ENCODE data around the gene KBTBD7. TPM values are rescaled to one million over a fixed set of nuclear protein-coding genes. Genes with fewer than 3 reads are reported as not detected.

KBTBD7 gene
- polyA plus RNA-seq, 1 of the 3 experiments (the other 2 are of a cell fraction), result 1.3 TPM

DNA sequence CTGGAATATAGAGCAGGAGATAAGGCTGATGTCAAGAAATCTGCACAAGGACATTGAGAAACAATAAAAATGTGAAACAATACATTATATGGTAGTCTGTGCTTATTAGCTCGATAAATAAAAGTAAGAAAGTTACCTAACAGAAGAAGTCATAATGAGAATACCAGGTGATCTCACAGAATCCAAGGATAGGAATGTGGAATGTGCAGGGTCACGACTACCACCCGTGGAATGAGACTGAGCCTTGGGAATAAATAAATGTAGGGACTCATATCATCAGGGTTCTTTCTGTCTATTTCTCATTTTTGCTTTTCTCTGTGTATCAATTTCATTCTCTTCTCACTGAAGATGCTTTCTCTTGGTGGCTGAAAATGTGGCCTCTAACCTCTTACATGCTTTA is 26.0 kb upstream of the KBTBD7 start:
- Histone ChIP-seq H3K36me3 (replicated peaks in 1 of 2; ENCODE audit: control insufficient read depth in 1 of 2, insufficient read depth in 2 of 2, low read length in 1 of 2) (peaks cover 0 to 5% of the 10 kb centered on the region in 2 experiments), H3K4me1 (ENCODE audit: control insufficient read depth in 1 of 2, insufficient read depth in 2 of 2, low read depth in 1 of 2, low read length in 1 of 2) (peaks cover 0 to 8% of the 10 kb centered on the region in 2 experiments; a peak in 1 of 4 replicates), H3K79me2 (ENCODE audit: insufficient read depth) (no peaks in the 10 kb centered on the region), H4K20me1 (ENCODE audit: insufficient read depth) (no peaks in the 10 kb centered on the region), H3F3A (replicated peaks; ENCODE audit: insufficient read depth) (peaks cover 29% of the 10 kb centered on the region), H3K27me3 (ENCODE audit: insufficient read depth) (no peaks in the 10 kb centered on the region), H3K9me3 (no peaks in the 10 kb centered on the region), H2AFZ (ENCODE audit: low read depth) (no peak overlapping the region), H3K9me2 (no peaks in the 10 kb centered on the region), H3K4me2 (no peak overlapping the region), H3K27ac (ENCODE audit: low read depth in 2 of 2, low read length in 1 of 2) (no peak overlapping the region), H3K4me3 (ENCODE audit: low read depth in 2 of 2, low read length in 1 of 2) (no peak overlapping the region), H3K9ac (no peak overlapping the region)
- CTCF ChIA-PET, result no interaction called here
- TF ChIP-seq, protein P1, sequence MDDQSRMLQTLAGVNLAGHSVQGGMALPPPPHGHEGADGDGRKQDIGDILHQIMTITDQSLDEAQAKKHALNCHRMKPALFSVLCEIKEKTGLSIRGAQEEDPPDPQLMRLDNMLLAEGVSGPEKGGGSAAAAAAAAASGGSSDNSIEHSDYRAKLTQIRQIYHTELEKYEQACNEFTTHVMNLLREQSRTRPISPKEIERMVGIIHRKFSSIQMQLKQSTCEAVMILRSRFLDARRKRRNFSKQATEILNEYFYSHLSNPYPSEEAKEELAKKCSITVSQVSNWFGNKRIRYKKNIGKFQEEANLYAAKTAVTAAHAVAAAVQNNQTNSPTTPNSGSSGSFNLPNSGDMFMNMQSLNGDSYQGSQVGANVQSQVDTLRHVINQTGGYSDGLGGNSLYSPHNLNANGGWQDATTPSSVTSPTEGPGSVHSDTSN (IDR thresholded peaks at IDR 0.05), result no peak
- no peak for TF ChIP-seq MEF2A (IDR thresholded peaks at IDR 0.05; ENCODE audit: borderline replicate concordance, low read depth)
- TF ChIP-seq NRF1 (IDR thresholded peaks at IDR 0.05; ENCODE audit: low read depth, low read length), result no peak
- TF ChIP-seq, protein P2, sequence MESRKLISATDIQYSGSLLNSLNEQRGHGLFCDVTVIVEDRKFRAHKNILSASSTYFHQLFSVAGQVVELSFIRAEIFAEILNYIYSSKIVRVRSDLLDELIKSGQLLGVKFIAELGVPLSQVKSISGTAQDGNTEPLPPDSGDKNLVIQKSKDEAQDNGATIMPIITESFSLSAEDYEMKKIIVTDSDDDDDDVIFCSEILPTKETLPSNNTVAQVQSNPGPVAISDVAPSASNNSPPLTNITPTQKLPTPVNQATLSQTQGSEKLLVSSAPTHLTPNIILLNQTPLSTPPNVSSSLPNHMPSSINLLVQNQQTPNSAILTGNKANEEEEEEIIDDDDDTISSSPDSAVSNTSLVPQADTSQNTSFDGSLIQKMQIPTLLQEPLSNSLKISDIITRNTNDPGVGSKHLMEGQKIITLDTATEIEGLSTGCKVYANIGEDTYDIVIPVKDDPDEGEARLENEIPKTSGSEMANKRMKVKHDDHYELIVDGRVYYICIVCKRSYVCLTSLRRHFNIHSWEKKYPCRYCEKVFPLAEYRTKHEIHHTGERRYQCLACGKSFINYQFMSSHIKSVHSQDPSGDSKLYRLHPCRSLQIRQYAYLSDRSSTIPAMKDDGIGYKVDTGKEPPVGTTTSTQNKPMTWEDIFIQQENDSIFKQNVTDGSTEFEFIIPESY (IDR thresholded peaks at IDR 0.05; ENCODE audit: borderline replicate concordance, low read depth), result no peak
- no peak for TF ChIP-seq JUND (IDR thresholded peaks at IDR 0.05)
- TF ChIP-seq, protein P3, sequence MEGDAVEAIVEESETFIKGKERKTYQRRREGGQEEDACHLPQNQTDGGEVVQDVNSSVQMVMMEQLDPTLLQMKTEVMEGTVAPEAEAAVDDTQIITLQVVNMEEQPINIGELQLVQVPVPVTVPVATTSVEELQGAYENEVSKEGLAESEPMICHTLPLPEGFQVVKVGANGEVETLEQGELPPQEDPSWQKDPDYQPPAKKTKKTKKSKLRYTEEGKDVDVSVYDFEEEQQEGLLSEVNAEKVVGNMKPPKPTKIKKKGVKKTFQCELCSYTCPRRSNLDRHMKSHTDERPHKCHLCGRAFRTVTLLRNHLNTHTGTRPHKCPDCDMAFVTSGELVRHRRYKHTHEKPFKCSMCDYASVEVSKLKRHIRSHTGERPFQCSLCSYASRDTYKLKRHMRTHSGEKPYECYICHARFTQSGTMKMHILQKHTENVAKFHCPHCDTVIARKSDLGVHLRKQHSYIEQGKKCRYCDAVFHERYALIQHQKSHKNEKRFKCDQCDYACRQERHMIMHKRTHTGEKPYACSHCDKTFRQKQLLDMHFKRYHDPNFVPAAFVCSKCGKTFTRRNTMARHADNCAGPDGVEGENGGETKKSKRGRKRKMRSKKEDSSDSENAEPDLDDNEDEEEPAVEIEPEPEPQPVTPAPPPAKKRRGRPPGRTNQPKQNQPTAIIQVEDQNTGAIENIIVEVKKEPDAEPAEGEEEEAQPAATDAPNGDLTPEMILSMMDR (IDR thresholded peaks at IDR 0.05), result no peak
- TF ChIP-seq ELF1 (IDR thresholded peaks at IDR 0.05), result no peak
- no peak for TF ChIP-seq RCOR1 (IDR thresholded peaks at IDR 0.05; ENCODE audit: low read length)
- TF ChIP-seq YY1 (IDR thresholded peaks at IDR 0.05; ENCODE audit: low read depth), result no peak
- TF ChIP-seq FOXJ3 (CRISPR knock-in tag; IDR thresholded peaks at IDR 0.05), result no peak
- TF ChIP-seq EP300 (IDR thresholded peaks at IDR 0.05; ENCODE audit: borderline replicate concordance in 1 of 2, low read depth in 1 of 2, low read length in 1 of 2), result no peak
- TF ChIP-seq SIN3A (IDR thresholded peaks at IDR 0.05; ENCODE audit: borderline replicate concordance, low read depth, low read length), result no peak
- no peak for TF ChIP-seq TEAD4 (IDR thresholded peaks at IDR 0.05; ENCODE audit: borderline replicate concordance, insufficient read depth)
- DNase-seq, result no peak
- POLR2A ChIA-PET, result no interaction called here
- 96% methylated on average over 3 of the region's 3 CpGs for WGBS (ENCODE audit: low lambda C conversion rate)

DNA sequence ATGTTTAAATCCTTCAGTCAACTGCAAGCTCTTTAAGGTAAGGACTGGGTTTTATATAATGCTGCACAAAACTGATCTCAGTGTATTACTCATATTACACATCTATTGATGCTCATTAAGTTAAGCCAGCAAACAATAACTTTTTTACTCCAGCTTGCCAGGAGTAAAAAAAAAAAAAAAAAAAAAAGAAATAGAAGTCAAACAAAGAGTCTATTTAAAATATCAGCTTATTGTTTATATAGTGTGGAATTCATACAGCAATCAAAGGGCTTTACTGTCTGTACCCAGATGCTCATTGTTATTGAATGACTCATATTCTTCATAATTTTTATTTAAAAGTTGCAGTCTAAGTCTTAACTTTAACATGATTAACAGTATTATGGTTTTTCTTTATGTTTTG is 21.8 kb upstream of the KBTBD7 start:
- Histone ChIP-seq H3K27me3 (ENCODE audit: insufficient read depth) (no peaks in the 10 kb centered on the region), H3K4me2 (peak overlapping the region; percentile 25; the same call in 1 of the 2 replicates), H3K27ac (ENCODE audit: low read depth in 2 of 2, low read length in 1 of 2) (peak overlapping the region in 1 of 2 experiments; percentile 49; a peak in 2 of 4 replicates), H3K9me2 (no peaks in the 10 kb centered on the region), H3K79me2 (ENCODE audit: insufficient read depth) (no peaks in the 10 kb centered on the region), H3K4me3 (ENCODE audit: low read depth in 2 of 2, low read length in 1 of 2) (no peak overlapping the region), H4K20me1 (ENCODE audit: insufficient read depth) (no peaks in the 10 kb centered on the region), H2AFZ (ENCODE audit: low read depth) (no peak overlapping the region), H3K4me1 (ENCODE audit: control insufficient read depth in 1 of 2, insufficient read depth in 2 of 2, low read depth in 1 of 2, low read length in 1 of 2) (peaks cover 0 to 3% of the 10 kb centered on the region in 2 experiments; a peak in 1 of 4 replicates), H3F3A (replicated peaks; ENCODE audit: insufficient read depth) (peaks cover 20% of the 10 kb centered on the region), H3K9me3 (0 out of 2 replicates have a peak, but pooled peaks cover 6% of the 10 kb centered on the region), H3K36me3 (replicated peaks in 1 of 2; ENCODE audit: control insufficient read depth in 1 of 2, insufficient read depth in 2 of 2, low read length in 1 of 2) (no peaks in the 10 kb centered on the region), H3K9ac (no peak overlapping the region)
- no peak for DNase-seq
- POLR2A ChIA-PET, result no interaction called here
- CTCF ChIA-PET, result no interaction called here
- TF ChIP-seq, protein P4, sequence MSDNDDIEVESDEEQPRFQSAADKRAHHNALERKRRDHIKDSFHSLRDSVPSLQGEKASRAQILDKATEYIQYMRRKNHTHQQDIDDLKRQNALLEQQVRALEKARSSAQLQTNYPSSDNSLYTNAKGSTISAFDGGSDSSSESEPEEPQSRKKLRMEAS (IDR thresholded peaks at IDR 0.05; ENCODE audit: low read depth), result no peak
- no peak for TF ChIP-seq FOXJ3 (CRISPR knock-in tag; IDR thresholded peaks at IDR 0.05)
- no peak for TF ChIP-seq RAD21 (IDR thresholded peaks at IDR 0.05; ENCODE audit: low read length)
- TF ChIP-seq ELF1 (IDR thresholded peaks at IDR 0.05), result no peak
- TF ChIP-seq EP300 (IDR thresholded peaks at IDR 0.05; ENCODE audit: borderline replicate concordance in 1 of 2, low read depth in 1 of 2, low read length in 1 of 2), result no peak
- TF ChIP-seq, protein P5, sequence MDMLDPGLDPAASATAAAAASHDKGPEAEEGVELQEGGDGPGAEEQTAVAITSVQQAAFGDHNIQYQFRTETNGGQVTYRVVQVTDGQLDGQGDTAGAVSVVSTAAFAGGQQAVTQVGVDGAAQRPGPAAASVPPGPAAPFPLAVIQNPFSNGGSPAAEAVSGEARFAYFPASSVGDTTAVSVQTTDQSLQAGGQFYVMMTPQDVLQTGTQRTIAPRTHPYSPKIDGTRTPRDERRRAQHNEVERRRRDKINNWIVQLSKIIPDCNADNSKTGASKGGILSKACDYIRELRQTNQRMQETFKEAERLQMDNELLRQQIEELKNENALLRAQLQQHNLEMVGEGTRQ (IDR thresholded peaks at IDR 0.05; ENCODE audit: borderline replicate concordance, low read depth, low read length), result no peak
- TF ChIP-seq RXRA (IDR thresholded peaks at IDR 0.05; ENCODE audit: borderline replicate concordance, low read depth), result no peak
- TF ChIP-seq NRF1 (IDR thresholded peaks at IDR 0.05; ENCODE audit: low read depth, low read length), result no peak
- no peak for TF ChIP-seq NFIC (IDR thresholded peaks at IDR 0.05; ENCODE audit: borderline replicate concordance)
- no peak for TF ChIP-seq SMC3 (IDR thresholded peaks at IDR 0.05; ENCODE audit: low read depth, low read length)
- TF ChIP-seq GABPA (IDR thresholded peaks at IDR 0.05; ENCODE audit: low read depth), result no peak
- no peak for TF ChIP-seq FOXM1 (IDR thresholded peaks at IDR 0.05; ENCODE audit: low read depth)
- TF ChIP-seq TAF1 (IDR thresholded peaks at IDR 0.05; ENCODE audit: borderline replicate concordance, low read depth, low read length), result no peak
- TF ChIP-seq, protein P6, sequence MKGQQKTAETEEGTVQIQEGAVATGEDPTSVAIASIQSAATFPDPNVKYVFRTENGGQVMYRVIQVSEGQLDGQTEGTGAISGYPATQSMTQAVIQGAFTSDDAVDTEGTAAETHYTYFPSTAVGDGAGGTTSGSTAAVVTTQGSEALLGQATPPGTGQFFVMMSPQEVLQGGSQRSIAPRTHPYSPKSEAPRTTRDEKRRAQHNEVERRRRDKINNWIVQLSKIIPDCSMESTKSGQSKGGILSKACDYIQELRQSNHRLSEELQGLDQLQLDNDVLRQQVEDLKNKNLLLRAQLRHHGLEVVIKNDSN (IDR thresholded peaks at IDR 0.05; ENCODE audit: borderline replicate concordance, low read depth), result no peak
